SW480 (cell line): ENCODE data around the gene MCTP1.
A peak's percentile ranks its signal among the peaks of the same experiment; 100 is the strongest.
"Not testable (repeated sequence)": the region's sequence is repeated elsewhere in the genome, so short reads cannot be mapped to it uniquely, and the experiment has no call there.

ENCODE experiments used
- DNase-seq: peaks from one replicate; pipeline ENCODE4 v3.0.0-alpha.2; 2016; ENCODE audit warnings: low spot score

The MCTP1 gene

DNA sequence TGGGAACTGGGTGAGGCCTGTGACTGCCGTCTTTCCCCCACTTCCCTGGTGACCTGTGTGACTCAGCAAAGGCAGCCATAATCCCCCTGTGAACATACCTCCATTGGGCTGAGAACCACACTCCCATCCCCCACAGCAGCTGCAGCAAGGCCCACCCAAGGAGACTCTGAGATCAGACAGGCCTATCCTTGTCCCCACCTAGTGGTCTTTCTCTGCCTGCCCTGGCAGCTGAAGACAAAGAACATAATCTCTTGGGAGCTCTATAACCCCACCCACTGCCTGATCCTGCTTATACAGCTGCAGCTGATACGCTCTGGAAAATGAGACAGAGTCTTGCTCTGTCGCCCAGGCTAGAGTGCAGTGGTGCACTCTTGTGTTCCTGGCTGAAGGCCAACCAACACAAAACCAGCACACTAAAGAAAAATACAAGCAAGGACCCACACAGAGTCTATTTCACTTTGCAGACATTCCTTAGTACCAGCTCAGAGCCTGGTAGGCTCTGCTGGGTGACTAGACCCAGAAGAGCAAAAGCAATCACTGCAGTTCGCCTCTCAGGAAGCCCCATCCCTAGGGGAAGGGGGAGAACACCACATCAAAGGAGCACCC lies 106.7 kb downstream of the MCTP1 start:
- DNase-seq: peak; percentile 68

DNA sequence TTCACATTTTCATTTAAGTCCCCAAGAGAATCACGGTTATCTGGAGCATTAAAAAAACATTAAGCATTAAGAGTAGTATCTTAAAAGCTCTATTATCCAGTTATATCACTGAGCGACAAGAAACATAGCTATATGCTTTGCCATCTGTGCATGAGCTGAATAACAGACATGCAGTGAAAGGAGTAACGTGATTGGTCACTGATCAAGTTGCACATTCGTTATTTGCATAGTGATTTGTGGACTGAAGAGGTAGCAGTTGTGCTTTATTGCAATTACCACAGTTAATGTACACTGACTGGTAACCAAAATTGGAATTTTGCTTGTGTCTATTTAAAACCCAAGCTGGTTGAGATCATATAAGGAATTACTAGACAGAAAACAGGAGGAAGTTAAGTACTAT lies 107.4 kb downstream of the MCTP1 start:
- DNase-seq: peak; percentile 29

DNA sequence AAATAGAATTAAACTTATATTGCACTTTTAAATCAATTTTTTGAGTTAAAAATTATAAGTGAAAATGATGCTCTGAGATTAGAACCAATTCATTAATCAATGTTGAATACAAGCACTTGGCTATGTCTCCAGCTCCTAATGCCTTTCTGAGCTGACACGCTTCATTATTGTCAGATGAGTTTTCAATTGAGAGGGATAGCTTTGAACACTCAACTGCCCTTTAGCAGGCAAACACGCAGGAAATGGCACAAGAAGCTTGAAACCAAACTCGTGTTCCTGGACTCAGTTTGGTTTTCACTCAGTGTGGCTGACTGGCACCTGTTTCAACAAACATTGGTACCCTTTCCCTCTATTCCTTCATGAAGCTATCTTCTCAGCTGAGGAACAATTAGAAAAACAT lies 109.8 kb downstream of the MCTP1 start:
- no peak for DNase-seq

- DNase-seq: no peak
Observed at GRCh38 chr5:95172659-95173058, 112.2 kb downstream of the MCTP1 start.

DNA sequence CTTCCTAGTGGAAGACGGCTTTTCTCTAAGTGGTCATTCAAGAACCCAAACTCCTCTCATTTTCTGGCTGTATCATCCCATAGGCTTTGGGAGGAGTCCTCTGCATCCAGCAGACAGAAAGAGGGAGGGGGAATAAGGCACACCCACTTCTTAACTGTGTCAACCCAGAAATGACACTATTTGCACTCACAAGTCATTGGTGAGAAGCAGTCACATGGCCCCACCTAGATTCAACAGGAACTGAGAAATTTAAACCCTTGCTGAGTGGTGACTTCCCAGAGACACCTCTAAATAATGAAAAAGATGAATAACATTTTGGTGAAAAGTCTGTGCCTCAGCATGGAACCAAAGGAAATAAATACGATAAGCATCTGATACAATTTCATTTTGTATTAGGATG lies 120.0 kb downstream of the MCTP1 start:
- DNase-seq: no peak

- no peak for DNase-seq
Observed at GRCh38 chr5:95163079-95163478, 121.8 kb downstream of the MCTP1 start.

DNA sequence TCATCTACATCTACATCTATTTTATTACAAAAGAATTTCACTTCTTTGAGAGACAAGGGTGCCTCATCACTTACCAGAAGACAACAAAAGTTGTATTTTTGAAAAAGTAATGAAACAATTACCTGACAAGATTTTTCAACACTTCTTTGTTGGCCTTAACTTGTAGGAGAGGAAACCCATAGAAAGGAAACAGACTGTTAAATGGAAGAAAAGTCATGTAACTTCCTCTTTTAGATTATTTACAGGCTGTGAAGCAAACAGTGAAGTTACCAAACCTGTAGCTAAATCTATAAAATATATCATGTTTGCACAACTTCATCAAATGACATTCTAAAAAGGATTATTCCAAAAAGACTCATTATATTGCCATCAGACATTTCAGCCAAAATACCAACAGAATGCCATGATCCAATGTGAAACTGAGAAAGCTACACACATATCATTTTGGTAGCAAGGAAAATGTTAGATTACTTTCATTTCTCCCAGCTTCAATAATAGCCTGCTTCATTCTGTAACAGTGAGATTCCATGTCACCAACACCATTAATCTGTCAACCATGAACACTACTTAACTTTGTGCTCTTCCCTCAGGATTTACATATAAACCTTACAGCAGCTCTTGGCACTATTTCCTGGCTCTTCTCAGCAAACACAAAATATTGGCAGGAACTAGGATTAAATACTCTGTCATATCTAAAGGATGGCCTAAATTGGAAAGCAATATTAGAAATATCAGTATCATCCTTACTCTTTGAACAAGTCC lies 122.5 kb downstream of the MCTP1 start:
- no peak for DNase-seq

GRCh38 chr5:95159603-95160002 lies 125.3 kb downstream of the MCTP1 start:
- no peak for DNase-seq

GRCh38 chr5:95155888-95156287 lies 129.0 kb downstream of the MCTP1 start:
- no peak for DNase-seq

- no peak for DNase-seq
Observed at GRCh38 chr5:95153511-95153910, 131.4 kb downstream of the MCTP1 start.

DNA sequence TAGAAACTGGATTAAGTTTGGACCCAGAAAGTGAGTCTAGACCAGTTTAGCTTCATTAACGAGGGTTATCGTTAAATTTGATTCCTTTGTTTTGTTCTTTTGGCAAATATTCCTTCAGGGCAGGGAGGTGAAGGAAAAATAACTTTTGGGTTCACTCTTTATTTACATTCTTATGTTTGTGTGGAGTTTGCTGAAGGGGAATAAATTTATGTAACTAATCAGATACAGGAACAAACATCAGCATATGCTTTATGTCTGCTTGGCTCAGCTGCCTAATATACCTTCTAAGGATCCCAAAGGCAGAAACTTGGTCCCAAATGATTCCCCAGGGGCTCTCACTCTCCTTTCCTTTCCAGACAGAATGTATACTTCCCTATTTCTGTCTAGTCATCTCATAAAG lies 132.4 kb downstream of the MCTP1 start:
- no peak for DNase-seq

DNA sequence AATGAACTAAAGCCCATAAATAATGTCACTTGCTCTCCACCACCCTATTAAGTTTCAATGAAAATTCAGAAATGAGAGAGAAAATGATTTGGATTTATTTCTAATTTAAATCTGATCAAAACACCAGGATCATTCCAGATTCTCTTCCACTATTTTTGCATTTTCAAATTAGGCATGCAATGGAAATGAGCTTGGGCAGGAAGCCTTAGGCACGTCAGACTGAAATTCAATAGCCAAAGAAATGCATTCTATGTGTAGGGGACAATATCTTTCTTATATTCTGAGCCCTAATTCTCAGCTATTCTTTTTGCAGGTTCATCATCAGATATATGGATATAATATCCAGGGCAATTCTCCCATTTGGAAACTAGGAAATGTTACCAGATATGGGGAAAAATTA lies 132.8 kb downstream of the MCTP1 start:
- DNase-seq: no peak

GRCh38 chr5:95151694-95152093 lies 133.2 kb downstream of the MCTP1 start:
- DNase-seq: no peak

DNA sequence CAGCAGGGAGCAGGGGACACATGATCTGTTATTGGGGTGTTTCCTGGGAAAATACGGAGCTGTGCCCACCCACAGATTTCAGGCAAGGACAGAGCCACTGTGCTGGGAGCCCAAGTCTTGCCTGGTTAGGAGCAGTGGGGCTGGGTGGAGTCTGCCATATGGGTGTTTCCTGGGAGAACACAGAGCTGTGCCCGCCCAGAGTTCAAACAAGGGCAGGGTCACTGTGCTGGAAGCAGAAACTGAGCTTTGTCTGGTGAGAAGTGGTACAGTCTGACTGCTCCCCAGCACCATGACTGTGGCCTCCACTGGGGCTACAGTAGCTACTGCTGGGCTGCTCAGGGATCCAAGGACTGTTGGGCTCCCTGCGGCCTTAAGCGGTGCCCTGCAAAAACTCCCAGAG lies 135.5 kb downstream of the MCTP1 start:
- no peak for DNase-seq

GRCh38 chr5:95148453-95148852 lies 136.4 kb downstream of the MCTP1 start:
- no peak for DNase-seq

DNA sequence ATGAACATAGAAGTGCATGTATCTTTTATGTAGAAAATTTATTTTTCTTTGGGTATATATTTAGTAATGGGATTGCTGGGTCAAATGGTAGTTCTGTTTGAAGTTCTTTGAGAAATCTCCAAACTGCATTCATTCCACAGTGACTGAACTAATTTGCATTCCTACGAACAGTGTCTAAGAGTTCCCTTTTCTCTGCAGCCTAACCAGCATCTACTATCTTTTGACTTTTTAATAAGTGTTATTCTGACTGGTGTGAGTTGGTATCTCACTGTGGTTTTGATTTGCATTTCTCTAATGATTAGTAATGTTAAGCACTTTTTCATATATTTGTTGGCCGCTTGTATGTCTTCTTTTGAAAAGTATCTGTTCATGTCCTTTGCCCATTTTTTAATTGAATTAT lies 141.0 kb downstream of the MCTP1 start:
- not testable (repeated sequence) for DNase-seq

DNA sequence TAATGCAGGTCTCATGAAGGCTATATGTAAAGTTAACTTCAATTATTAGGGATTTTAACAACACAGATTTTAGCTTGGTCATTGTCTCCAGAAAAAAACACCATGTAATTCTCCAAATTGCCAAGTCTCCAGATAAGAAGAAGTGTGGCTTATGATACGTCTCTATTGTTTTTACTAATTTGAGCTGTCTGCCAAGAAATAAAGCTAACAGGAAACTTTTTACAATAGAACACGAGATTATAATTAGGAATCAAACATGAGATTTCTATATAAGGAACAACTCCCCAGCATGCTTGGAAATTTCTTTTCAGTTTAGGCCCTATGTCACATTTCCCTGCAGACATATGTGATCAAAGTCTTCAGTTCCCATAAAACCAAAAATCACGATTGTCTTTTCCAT lies 142.7 kb downstream of the MCTP1 start:
- no peak for DNase-seq

DNA sequence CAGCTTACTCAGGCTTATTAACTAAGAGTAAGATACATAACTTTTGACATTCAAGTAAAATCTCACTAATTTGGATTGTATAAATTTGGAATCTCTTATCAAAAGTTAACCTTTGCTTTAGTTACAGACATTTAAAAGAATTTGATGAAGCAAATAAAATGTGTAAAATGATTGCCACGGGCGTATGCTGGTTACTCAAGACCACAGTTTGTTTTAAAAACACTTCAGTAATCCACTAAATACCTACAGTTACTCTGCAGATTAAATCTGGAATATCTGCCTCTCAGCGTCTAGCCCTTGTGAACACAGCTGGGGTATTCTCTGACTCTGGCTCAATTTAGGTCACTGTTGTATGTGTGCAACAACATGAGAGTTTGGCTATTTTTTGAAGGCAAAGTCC lies 143.8 kb downstream of the MCTP1 start:
- DNase-seq: no peak

DNA sequence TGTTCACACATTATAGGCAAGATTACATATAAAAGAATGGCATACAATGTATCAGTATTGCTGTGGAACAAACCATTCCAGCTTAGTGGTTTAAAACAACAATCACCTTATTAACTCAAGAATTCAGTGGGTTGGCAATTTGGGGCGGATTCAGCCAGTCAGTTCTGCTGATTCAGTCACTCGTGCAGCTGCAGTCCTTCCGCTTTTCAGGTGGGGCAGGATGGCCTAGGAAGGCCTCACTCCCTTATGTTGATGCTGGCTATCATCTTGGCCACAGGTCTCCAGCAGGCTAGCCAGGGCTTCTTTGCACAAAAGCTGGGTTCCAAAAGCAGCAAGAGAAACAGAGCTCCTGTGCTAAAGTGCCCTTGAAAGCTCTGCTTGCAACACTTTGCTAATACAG lies 150.6 kb downstream of the MCTP1 start:
- peak; percentile 63 for DNase-seq

DNA sequence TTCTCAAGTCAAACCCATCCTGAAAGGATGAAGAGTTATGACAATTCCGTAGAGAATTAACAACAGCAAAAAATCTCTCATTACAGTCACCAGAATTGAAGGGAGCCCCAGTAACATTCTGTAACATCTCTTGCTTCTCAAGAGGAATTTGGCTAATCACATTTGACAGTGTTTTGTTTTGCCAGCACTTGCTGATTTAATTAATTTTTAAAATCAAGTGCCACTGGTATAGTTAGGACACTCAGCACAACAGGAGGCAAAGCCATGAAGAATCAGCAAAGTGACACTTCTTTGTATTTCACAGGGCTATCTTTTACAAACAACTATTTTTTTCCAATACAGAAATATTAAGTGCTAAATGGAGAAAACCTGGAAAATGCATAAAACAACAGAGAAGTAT lies 152.8 kb downstream of the MCTP1 start:
- DNase-seq: no peak

DNA sequence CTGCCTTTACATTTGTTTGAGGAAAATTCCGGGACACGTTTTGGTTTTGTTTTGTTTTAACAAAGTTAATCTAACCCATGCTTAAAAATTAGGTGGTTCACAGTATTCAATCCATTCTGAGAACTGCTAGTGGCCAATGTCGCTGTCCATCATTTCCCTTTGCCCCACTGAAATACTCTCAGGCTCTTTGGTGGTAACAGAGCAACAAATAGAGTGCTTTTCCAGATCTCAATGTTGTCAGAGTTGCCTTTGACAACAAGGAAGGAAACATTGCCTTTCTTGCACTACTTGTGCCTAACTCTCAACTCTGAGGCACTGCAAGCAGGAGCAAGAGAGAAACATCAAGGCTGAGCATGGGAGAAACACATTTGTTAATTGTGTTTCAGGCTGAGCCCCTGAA lies 154.0 kb downstream of the MCTP1 start:
- no peak for DNase-seq

- peak; percentile 95 for DNase-seq
Observed at GRCh38 chr5:95124731-95125130, 160.2 kb downstream of the MCTP1 start.

- no peak for DNase-seq
Observed at GRCh38 chr5:95124101-95124500, 160.8 kb downstream of the MCTP1 start.

- no peak for DNase-seq
Observed at GRCh38 chr5:95114902-95115301, 170.0 kb downstream of the MCTP1 start.
